ENCODE measurements around the gene LRWD1.
"Not testable (repeated sequence)": the region's sequence is repeated elsewhere in the genome, so short reads cannot be mapped to it uniquely, and the experiment has no call there.

LRWD1 gene

DNA sequence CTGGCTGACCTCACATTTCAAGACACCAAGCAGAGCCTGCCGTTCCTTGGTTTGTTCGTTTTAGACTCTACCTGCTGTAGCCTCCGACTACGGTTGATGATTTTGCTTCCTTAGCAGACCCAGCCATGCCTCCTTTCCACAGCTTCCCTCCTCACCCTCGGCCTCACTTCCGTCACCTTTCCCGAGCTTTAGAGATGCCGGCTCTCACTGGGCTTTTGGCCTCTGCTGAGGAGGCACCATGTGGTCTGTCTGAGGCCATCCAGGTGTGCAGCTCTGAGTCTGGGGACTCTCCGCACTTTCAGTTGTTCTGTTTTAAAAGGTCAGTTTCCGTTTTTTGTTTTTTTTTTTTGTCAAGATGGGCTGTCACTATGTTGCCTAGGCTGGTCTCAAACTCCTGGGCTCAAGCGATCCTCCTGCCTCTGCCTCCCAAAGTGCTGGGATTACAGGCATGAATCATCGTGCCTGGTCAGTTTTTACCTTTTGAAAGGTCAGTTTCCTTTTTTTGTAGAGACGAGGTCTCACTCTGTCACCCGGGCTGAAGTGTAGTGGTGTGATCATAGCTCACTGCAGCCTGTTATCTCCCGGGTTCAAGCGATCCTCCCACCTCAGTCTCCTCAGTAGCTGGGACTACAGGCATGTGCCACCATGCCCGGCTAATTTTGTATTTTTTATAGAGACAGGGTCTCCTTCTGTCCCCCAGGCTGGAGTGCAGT lies 19.7 kb upstream of the LRWD1 start:
- no peak for DNase-seq

DNA sequence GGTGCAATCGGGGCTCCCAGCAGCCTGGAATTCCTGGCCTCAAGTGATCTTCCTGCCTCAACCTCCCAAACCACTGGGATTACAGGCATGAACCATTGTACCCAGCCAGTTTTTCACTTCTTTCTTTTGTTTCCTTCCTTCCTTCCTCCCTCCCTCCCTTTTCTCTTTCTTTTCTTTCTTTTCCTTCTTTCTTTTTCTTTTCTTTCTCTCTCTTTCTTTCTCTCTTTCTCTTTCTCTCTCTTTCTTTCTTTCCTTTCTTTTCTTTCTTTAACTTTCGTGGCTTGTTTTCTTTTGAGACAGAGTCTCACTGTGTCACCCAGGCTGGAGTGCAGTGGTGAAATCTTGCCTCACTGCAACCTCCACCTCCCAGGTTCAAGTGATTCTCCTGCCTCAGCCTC lies 19.1 kb upstream of the LRWD1 start:
- DNase-seq, result no peak

DNA sequence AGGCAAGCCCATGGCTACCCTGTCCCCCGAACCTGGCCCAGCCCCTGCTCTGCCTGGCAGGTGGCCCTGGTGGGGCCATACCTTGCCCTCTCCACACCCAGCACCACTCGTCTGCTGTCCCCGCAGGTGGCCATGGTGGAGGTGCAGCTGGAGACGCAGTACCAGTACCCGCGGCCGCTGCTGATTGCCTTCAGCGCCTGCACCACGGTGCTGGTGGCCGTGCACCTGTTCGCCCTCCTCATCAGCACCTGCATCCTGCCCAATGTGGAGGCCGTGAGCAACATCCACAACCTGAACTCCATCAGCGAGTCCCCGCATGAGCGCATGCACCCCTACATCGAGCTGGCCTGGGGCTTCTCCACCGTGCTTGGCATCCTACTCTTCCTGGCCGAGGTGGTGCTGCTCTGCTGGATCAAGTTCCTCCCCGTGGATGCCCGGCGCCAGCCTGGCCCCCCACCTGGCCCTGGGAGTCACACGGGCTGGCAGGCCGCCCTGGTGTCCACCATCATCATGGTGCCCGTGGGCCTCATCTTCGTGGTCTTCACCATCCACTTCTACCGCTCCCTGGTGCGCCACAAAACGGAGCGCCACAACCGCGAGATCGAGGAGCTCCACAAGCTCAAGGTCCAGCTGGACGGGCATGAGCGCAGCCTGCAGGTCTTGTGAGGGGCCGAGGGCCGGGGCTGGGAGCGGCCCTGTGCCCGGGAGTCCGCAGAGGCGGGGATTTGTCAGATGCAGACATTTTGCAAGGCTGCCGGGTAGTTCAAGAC lies 18.2 kb upstream of the LRWD1 start:
- no peak for DNase-seq

DNA sequence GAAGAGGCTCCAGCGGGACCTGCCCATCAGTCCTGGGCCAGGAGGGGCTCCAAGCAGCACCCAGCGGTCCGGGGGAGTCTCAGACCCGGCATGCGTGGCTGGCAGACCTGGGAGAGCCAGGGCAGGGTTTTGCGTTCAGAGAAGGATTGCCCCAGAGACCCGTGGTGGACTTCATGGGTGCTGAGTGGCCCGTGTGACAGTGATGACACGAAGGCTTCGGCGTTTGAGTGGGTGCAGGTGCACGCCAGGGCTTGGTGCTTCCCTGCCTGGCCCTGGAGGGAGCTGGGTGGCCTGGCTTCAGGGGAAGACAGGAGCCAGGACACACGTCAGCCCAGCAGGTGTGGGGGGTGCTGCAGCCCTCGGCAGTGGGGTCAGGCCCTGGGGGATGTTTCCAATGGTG lies 17.5 kb upstream of the LRWD1 start:
- no peak for DNase-seq

DNA sequence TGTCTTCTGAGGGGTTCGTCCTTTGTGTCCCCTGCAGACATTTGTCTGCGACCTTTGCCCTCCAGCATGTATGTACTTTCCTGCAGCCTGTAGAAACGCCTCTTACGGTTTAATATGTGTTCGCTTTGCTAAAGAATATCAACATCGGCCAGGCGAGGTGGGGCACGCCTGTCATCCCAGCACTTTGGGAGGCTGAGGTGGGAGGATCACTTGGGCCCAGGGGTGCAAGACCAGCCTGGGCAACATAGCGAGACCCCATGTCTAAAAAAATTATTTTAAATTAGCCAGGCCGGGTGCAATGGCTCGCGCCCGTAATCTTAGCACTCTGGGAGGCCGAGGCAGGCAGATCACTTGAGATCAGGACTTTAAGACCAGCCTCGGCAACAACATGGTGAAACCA lies 15.6 kb upstream of the LRWD1 start:
- DNase-seq, result no peak

DNA sequence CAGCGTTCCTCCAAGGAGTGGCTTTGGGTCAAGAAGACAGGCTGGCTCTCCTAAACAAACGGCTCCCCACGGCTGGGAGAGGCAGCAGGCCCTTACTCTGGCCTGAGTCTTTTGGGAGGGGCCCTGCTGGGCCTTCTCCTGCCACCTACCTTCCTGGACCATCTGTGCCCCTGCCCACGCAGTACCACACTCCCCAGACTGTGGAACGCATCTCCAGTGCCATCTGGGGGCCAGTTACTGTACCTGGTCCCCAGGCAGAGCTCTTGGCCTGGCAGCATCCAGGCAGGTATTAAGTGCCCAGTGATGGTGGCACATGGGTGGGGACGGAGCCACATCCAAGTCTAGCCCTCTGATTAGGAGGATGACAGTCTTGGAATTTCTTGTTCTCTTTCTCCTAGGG lies 14.5 kb upstream of the LRWD1 start:
- no peak for DNase-seq

DNA sequence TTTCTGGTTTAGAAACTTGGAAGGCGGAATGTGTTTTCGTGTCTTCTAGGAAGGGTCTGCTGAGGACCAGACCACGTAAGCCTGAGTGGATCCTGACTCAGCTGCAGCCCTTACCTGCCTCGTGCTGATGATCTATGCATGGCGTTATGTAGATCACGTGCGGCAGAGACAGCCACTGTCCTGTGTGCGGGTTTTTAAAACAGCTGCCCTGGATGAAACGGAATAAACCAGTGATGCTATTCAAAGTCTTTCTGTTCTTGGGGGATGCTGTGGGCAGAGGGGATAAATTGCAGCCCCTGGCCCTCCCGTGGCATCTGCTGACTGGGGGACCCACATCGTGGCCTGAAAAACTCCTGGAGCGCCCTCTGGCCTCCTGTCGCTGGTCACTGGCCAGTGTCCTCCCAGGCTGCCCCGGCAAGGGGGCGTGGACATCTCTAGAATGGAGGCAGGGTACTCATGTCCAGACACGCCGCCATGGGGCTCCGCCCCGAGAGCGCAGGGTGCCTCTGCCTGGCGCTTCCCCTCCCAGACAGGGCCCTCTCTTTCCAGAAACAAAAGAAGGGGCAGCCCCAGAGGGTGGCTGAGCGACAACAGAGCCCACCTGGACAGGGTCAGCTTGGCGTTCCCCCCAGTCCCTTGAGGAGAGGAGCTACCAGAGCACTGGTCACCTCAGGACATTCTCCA lies 13.3 kb upstream of the LRWD1 start:
- DNase-seq, result no peak

DNA sequence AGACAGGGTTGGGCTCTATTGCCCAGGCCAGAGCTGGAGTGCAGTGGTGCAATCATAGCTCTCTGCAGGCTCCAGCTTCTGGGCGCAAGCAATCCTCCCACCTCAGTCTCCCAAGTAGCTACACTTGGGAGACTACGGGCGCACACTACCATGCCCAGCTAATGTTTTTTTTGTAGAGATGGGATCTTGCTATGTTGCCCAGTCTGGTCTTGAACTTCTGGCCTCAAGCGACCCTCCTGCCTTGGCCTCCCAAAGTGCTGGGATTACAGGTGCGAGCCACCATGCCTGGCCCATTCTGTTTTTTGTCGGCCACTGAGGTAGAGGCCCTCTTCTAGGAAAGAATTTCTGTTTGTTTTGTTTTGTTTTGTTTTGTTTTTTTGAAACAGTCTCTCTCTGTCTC lies 12.3 kb upstream of the LRWD1 start:
- no peak for DNase-seq

DNA sequence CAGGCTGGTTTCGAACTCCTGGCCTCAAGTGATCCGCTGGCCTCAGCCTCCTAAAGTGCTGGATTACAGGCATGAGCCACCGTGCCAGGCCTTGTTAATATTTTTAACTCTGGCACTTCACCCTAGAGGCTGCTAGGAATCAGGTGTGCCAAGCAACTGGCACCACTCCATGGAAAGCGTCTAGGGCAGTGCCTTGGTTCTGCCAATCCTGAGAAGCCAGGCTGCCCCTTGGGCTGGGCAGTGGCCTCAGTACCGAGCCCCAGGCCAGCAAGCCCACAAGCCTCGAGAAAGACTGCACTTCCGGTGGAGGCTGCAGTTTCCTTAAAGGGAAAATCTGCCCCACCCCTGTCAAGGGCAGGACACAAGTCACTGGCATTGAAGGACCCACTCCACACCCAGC lies 11.5 kb upstream of the LRWD1 start:
- DNase-seq, result no peak

DNA sequence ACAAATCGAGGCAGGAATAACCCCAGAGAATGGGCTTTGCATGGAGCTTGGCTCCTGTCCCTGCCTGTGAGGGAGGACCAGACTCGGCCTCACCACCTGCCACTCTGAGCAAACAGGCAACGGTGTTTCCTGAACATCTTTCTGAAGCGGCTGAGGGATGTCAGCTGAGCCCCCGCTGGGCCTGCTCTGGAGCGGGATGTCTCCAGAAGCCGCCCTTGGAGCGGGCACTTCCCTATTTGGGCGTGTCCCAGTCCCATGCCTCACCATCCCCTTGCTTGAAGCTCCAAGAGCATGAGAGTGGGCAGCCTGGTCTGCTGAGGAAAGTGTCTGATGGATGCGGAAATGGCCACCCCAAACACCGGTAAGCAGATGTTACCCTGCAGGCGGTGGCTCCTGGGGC lies 10.3 kb upstream of the LRWD1 start:
- no peak for DNase-seq

DNA sequence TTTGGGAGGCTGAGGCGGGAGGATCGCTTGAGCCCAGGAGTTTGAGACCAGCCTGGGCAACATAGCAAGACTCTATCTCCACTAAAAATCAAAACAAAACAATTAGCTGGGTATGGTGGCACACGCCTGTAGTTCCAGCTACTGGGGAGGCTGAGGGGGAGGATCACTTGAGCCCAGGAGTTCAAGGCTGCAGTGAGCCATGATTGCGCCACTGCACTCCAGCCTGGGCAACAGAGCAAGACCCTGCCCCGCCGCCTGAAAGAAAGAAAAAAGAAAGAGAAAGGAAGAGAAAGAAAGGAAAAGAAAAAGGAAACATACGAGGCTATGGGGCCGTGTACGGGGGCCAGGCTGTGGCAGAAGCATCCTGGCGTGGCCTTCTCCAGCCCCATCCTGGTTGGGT lies 9.9 kb upstream of the LRWD1 start:
- DNase-seq, result not testable (repeated sequence)

DNA sequence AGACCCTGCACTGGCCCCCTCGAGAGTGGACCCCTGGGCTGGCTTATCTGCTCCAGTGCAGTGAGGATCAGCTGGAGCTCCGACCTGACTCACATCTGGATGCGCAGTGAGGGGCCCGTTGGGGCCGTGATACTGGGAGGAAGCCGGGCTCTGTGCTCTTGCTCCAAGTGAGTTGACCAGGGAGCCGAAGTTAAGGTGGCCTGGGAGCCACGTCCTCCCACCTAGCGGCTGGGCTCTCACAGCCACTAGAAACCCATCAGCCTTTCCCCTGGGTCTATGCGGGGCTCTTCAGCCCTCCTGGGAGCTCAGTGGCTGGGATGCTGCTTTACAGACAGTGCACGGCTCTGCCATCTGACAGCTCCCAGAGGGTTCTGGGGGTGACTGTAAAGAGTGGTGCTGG lies 9.2 kb upstream of the LRWD1 start:
- DNase-seq, result no peak

DNA sequence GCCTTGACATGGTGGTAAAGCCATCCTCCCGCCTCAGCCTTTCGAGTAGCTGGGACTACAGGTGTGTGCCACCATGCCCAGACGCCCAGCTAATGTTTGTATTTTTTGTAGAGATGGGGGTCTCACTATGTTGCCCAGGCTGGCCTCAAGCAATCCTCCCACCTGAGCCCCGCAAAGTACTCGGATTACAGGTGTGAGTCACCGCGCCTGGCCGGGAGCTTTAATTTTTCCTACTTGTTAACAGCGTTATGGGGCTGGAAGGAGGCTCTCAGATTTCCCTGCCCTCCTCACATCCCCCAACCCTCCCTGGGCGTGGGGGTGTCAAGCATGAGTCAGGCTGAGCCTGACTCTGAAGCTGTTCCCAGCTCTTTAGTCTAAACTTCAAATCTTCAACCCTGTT lies 8.5 kb upstream of the LRWD1 start:
- DNase-seq, result peak; percentile 44

DNA sequence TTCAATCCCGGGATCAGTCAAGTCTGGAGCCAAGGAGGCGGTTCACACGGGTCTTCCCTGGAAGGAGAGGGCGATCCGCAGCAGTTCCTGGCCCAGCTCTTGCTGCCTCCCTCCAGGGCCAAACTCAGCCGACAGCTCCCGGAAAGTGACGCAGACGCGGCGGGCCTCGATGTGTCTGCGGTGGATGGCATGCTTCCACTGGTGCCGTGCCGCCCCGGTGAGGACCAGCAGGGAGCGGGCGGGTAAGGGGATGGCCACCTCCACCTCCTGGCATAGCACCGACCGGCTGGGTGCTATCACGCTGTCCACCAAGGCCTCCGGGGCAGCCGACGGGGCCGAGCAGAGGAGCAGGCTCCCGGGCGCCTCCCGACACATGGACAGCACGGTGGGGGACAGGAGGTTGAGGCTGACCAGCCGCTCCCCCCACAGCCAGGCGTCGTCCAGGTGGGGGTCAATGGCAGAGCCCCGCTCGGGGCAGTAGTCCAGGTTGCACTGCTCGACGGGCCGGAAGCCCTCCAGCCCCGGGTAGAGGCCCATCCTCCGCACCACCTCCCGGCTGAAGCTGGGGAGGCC lies 7.3 kb upstream of the LRWD1 start:
- no peak for DNase-seq

DNA sequence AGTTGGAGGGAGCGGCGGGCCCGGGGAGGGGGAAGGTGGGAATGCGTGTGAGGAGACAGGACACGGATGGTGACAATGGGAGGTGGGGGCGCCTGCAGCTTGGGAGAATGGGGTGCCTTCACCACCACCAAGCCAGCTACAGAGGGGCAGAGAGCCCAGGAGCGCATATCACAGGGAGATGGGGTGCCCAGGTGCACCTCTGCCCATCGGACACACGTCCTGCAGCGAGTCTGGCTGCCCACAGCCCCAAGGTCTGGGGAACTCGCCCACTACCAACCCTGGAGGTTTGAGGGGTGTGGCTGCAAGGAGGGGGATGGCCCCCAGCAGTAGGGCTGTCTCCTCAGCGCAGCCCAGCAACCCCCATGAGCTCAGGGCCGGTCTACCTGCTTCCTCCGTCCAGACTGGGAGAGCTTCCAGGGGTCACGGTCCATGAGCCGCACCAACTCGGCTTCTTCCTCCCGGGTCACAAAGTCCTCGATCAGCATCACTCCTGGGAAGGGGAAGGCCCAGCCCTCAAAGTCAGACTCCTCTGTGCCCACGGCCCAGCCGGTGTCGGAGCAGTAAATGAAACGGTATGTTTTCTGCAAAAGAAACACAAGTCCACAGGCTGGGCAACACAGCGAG lies 5.5 kb upstream of the LRWD1 start:
- no peak for DNase-seq

DNA sequence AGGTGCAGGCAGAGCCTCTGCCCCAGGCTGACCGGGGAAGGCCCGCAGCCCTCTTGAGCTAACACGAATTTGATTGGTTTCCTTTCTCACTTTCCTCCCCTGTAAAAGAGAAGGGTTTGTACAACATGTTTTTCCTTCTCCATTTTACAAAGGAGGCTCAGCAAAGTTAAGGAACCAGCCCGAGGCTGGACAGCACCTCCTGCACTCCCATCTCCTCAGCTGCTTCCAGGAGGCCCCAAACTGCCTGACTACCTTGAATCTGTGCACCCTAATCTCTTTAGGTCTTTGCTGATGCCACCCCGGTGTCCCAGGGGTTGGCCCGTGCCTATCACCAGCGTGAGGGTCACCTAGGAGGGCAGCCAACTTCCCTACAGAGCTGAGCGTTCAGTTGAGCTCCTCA lies 4.3 kb upstream of the LRWD1 start:
- DNase-seq, result no peak

DNA sequence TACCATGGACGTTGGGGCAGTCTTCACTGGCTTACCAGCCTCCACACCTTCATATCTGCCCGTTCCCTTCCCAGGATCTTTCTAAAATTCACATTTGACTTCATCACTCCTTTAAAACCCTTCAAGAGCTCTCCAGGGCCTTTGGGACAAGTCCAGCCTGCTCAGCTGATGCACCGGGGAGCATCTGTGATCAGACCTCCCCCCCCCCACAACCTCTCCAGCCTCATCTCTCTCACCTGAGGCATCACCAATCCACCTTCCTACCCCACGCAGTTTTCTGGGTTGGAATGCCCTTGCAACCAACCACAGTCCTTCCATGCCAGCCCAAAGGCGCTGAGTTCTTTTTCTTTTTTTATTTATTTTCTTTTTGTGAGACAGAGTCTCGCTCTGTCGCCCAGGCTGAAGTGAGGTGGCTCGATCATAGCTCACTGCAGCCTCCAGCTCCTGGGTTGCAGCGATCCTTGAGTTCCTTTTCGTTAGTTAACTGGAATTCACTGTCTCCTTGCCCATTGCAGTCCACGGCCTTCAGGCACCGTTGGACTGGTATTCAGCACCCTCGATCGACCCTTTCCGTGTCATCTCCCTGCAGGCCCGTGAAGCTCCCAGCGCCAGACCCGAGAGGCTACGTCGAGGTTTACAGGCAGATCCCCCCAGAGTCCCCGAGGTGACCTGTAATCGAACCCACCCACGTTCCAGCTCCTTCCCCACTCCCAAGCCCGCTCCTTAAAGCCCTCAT lies 775 bp upstream of the LRWD1 start:
- no peak for DNase-seq

DNA sequence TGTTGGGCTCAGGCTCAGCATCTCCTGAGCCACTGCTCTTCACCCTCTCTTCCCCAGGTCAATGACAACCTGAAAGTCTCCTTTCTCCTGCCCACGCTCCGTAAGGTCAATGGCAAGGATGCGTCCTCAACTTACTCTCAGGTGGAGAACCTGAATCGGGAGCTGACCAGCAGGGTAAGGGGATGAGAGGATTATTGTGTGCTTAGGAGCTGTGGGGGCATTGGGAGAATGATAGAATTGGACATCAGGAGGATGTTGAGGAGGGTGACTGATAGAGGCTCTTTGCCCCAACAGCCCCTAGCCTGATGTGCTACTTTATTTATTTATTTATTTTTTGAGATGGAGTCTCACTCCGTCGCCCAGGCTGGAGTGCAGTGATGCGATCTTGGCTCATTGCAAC lies 1.3 kb downstream of the LRWD1 start:
- DNase-seq, result no peak

DNA sequence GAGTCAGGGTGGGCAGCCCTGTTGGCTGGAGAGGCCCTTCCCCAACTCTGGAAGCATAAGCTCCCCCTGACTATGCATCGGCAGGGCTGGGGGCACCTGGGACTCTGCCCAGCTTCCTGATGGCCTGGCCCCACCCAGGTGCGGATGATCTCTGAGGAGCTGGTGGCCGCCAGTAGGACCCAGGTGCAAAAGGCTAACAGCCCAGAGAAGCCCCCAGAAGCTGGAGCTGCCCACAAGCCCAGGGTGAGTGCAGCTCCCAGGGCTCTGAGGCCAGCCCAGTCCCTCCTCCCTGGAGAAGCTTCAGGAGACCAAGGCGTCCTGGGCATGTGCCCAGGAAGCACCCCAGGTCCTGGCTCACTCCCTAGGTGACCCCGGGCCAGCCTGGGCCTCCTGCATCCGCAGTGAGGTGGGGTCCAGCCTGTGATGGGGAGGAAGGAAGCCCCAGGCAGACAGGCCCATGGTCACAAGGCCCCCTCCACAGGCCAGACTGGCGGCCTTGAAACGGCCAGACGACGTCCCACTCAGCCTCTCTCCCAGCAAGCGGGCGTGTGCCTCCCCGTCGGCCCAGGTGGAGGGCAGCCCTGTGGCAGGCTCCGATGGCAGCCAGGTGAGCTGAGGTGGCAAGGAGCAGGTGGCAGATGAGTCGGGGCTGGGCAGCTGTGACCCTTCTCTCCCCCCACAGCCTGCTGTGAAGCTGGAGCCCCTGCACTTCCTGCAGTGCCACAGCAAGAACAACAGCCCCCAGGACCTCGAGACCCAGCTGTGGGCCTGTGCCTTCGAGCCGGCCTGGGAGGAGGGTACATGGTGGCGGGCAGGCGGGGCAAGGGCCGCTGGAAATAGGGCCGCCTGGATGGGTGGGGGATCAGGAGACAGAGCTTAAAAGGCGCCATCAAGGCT lies 3.0 kb downstream of the LRWD1 start:
- DNase-seq, result no peak

DNA sequence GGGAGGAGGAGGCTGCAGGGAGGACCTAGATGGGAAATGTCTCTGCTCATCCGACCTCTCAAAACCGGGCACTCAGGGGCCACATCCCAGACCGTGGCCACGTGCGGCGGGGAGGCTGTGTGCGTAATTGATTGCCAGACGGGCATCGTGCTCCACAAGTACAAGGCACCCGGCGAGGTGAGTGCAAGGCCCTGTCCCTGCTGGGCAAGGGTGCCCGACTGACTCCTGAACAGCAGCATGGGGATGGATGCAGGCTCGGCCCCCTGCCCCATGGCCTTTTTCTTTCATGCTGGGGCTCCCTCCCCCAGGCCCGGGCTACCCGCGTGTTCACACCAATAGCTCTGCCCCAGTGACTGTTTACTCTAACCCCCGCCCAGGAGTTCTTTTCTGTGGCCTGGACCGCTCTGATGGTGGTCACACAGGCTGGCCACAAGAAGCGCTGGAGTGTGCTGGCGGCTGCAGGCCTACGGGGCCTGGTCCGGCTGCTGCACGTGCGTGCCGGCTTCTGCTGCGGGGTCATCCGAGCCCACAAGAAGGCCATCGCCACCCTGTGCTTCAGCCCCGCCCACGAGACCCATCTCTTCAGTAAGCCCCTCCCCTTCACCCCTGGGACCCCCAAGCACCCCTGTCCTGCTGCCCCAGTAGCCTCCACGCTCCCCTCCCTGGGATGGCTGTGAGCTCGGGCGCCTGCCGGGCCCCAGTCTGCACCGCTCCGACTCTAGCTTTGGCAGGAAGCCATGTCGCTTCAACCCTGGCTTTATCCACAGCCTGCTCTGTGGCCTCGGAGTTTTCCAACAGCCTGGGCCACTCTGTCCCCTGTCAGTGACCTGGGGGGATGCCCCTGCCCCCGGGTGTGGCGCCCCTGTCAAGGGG lies 3.9 kb downstream of the LRWD1 start:
- DNase-seq, result no peak
